ENCODE measurements around the gene RCAN2. TPM values are rescaled to one million over a fixed set of nuclear protein-coding genes. Genes with fewer than 3 reads are reported as not detected.

RCAN2 gene
- total and polyA plus RNA-seq, 4 experiments from 2014 or later: 0.06 to 0.21 TPM; not detected in 2

GRCh38 chr6:46521464-46521971, 30.3 kb upstream of the RCAN2 start:
- Mint-ChIP-seq H3K9me3 (peaks cover 0 to 3% (median 0%) of the 10 kb centered on the region in 8 donors), H3K36me3 (no peaks in the 10 kb centered on the region), H3K4me3 (no peak overlapping the region), H3K4me1 (no peaks in the 10 kb centered on the region), H3K27me3 (peaks cover 5 to 6% of the 10 kb centered on the region in 2 donors), H3K27ac (no peak overlapping the region)
- Histone ChIP-seq H3K9me3 (ENCODE audit: control insufficient read depth in 1 of 2, low read length in 2 of 2) (no peaks in the 10 kb centered on the region), H3K27ac (ENCODE audit: low read depth, low read length) (no peak overlapping the region), H3K4me3 (ENCODE audit: low read length in 2 of 2) (no peak overlapping the region), H3K27me3 (ENCODE audit: insufficient read depth, low read length) (no peaks in the 10 kb centered on the region), H3K36me3 (ENCODE audit: insufficient read depth, low read length) (no peaks in the 10 kb centered on the region), H3K4me1 (ENCODE audit: insufficient read depth, low read length) (no peaks in the 10 kb centered on the region)
- CTCF ChIA-PET (ENCODE audit: partially characterized antibody): interaction anchor here (1.3 kb wide), 1 partner anchor 9 kb away, joined by 3 read pairs; no protein-coding TSS in a partner anchor
- DNase-seq: no peak
- intact Hi-C loops (cut with micrococcal nuclease): no loop called here
- POLR2A ChIA-PET (ENCODE audit: partially characterized antibody): no interaction called here

GRCh38 chr6:46517202-46517601, 26.0 kb upstream of the RCAN2 start:
- H3K27ac Mint-ChIP-seq: no peak overlapping the region
- no peaks in the 10 kb centered on the region for H3K9me3 ChIP-seq (ENCODE audit: control insufficient read depth in 1 of 2, low read length in 2 of 2)
- H3K36me3 Mint-ChIP-seq: no peaks in the 10 kb centered on the region
- H3K4me3 ChIP-seq (ENCODE audit: low read length in 2 of 2): no peak overlapping the region
- H3K4me1 ChIP-seq (ENCODE audit: insufficient read depth, low read length): no peaks in the 10 kb centered on the region
- no peaks in the 10 kb centered on the region for H3K36me3 ChIP-seq (ENCODE audit: insufficient read depth, low read length)
- ChIA-PET CTCF (ENCODE audit: partially characterized antibody) (no interaction called here), POLR2A (ENCODE audit: partially characterized antibody) (no interaction called here)
- no peak overlapping the region for H3K27ac ChIP-seq (ENCODE audit: low read depth, low read length)
- H3K27me3 Mint-ChIP-seq: peaks cover 1 to 7% of the 10 kb centered on the region in 2 donors
- H3K4me1 Mint-ChIP-seq: no peaks in the 10 kb centered on the region
- DNase-seq: no peak
- no peak overlapping the region for H3K4me3 Mint-ChIP-seq
- no peaks in the 10 kb centered on the region for H3K27me3 ChIP-seq (ENCODE audit: insufficient read depth, low read length)
- intact Hi-C loops (cut with micrococcal nuclease): no loop called here
- H3K9me3 Mint-ChIP-seq: no peaks in the 10 kb centered on the region

DNA sequence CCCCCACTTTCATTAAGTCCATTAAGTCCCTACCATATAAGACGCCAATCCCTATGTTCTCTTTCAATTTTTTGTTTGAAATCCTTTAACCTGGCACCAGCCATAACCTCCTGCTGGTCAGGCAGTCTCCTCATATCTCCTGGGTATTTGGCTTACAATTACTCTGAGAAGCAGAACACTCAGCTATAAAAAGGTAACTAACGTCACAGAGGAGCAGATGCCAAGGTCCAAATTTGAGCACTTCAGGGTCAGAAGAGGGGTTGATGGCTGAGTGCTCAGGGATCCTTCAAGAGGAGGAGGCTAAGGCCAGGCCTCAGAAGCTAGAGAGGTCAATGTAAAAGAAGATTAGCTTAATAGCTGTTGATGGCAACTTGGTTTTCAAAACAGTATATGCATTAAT, 22.3 kb upstream of the RCAN2 start:
- Histone ChIP-seq H3K4me1 (ENCODE audit: insufficient read depth, low read length) (no peaks in the 10 kb centered on the region), H3K4me3 (ENCODE audit: low read length in 2 of 2) (no peak overlapping the region), H3K27me3 (ENCODE audit: insufficient read depth, low read length) (no peaks in the 10 kb centered on the region), H3K36me3 (ENCODE audit: insufficient read depth, low read length) (no peaks in the 10 kb centered on the region), H3K27ac (ENCODE audit: low read depth, low read length) (no peak overlapping the region), H3K9me3 (ENCODE audit: control insufficient read depth in 1 of 2, low read length in 2 of 2) (no peaks in the 10 kb centered on the region)
- no peak for DNase-seq
- intact Hi-C loops (cut with micrococcal nuclease): no loop called here
- ChIA-PET POLR2A (ENCODE audit: partially characterized antibody) (no interaction called here), CTCF (ENCODE audit: partially characterized antibody) (interaction anchor here (0.6 kb wide), 1 partner anchor 12 kb away, joined by 3 read pairs; no protein-coding TSS in a partner anchor)
- no peaks in the 10 kb centered on the region for H3K4me1 Mint-ChIP-seq
- peaks cover 3 to 7% of the 10 kb centered on the region in 2 donors for H3K27me3 Mint-ChIP-seq
- H3K27ac Mint-ChIP-seq: no peak overlapping the region
- no peaks in the 10 kb centered on the region for H3K9me3 Mint-ChIP-seq
- no peaks in the 10 kb centered on the region for H3K36me3 Mint-ChIP-seq
- no peak overlapping the region for H3K4me3 Mint-ChIP-seq

- no peaks in the 10 kb centered on the region for H3K27me3 ChIP-seq (ENCODE audit: insufficient read depth, low read length)
- POLR2A ChIA-PET (ENCODE audit: partially characterized antibody): no interaction called here
- H3K9me3 ChIP-seq (ENCODE audit: control insufficient read depth in 1 of 2, low read length in 2 of 2): no peaks in the 10 kb centered on the region
- DNase-seq: no peak
- Mint-ChIP-seq H3K36me3 (no peaks in the 10 kb centered on the region), H3K27ac (no peak overlapping the region), H3K9me3 (no peaks in the 10 kb centered on the region), H3K4me1 (no peaks in the 10 kb centered on the region), H3K27me3 (peaks cover 3 to 10% of the 10 kb centered on the region in 2 donors), H3K4me3 (no peak overlapping the region)
- no peak overlapping the region for H3K27ac ChIP-seq (ENCODE audit: low read depth, low read length)
- intact Hi-C loops (cut with micrococcal nuclease): no loop called here
- H3K4me1 ChIP-seq (ENCODE audit: insufficient read depth, low read length): no peaks in the 10 kb centered on the region
- H3K36me3 ChIP-seq (ENCODE audit: insufficient read depth, low read length): no peaks in the 10 kb centered on the region
- no peak overlapping the region for H3K4me3 ChIP-seq (ENCODE audit: low read length in 2 of 2)
- CTCF ChIA-PET (ENCODE audit: partially characterized antibody): no interaction called here
Measured at GRCh38 chr6:46511320-46511719, 20.1 kb upstream of the RCAN2 start.

DNA sequence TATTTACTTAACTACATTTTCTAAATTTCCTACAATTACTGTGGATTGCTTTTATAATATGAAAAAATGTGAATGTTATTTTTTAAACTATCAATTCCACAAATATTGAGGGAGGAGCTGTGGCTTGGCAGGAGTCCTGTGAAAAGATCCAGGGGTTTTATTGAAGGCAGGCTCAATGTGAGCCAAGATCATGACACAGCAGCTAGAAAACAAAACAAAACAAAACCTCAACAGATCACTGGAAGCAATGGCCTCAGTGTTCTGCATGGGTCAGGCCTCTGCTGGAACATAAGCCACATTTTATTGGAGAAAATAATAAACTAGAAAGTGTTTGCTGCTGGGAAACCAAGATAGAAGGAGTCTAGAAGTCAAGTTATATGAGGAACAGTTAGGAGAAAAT, 19.4 kb upstream of the RCAN2 start:
- no peak for DNase-seq
- H3K36me3 ChIP-seq (ENCODE audit: insufficient read depth, low read length): no peaks in the 10 kb centered on the region
- H3K36me3 Mint-ChIP-seq: no peaks in the 10 kb centered on the region
- CTCF ChIA-PET (ENCODE audit: partially characterized antibody): interaction anchor here (1.4 kb wide), 1 partner anchor 11 kb away, joined by 3 read pairs; no protein-coding TSS in a partner anchor
- peaks cover 3 to 9% of the 10 kb centered on the region in 2 donors for H3K27me3 Mint-ChIP-seq
- no peak overlapping the region for H3K27ac Mint-ChIP-seq
- H3K4me1 ChIP-seq (ENCODE audit: insufficient read depth, low read length): no peaks in the 10 kb centered on the region
- H3K4me3 ChIP-seq (ENCODE audit: low read length in 2 of 2): no peak overlapping the region
- no peak overlapping the region for H3K4me3 Mint-ChIP-seq
- no peaks in the 10 kb centered on the region for H3K9me3 ChIP-seq (ENCODE audit: control insufficient read depth in 1 of 2, low read length in 2 of 2)
- no peaks in the 10 kb centered on the region for H3K27me3 ChIP-seq (ENCODE audit: insufficient read depth, low read length)
- H3K27ac ChIP-seq (ENCODE audit: low read depth, low read length): no peak overlapping the region
- POLR2A ChIA-PET (ENCODE audit: partially characterized antibody): no interaction called here
- intact Hi-C loops (cut with micrococcal nuclease): no loop called here
- no peaks in the 10 kb centered on the region for H3K4me1 Mint-ChIP-seq
- H3K9me3 Mint-ChIP-seq: no peaks in the 10 kb centered on the region

DNA sequence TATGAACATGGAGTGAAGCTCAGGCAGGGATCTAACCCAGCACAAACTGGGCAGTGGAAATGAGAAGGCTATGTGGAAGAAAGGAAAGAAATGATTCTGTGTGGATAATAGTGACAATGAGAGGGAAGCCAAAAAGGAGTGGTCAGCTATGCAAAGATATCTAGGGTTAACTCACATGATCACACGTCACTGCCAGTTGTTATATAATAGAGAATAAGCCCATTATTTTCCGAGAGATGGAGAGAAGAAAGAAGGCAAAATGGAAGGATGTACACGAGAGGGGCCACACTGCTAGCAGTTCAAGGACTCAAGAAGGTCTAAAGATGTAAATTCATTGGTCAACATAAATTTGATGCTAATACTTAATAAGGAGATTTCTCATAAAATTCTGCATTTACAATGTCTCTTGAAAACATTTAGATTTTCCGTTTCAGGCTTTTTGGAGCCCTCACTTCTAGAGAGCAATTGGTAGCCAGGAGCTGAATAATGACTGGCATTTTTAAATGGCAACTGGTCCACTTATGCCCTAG, 18.8 kb upstream of the RCAN2 start:
- no peaks in the 10 kb centered on the region for H3K9me3 ChIP-seq (ENCODE audit: control insufficient read depth in 1 of 2, low read length in 2 of 2)
- H3K27ac Mint-ChIP-seq: no peak overlapping the region
- no peaks in the 10 kb centered on the region for H3K4me1 Mint-ChIP-seq
- no peaks in the 10 kb centered on the region for H3K9me3 Mint-ChIP-seq
- H3K4me1 ChIP-seq (ENCODE audit: insufficient read depth, low read length): no peaks in the 10 kb centered on the region
- peaks cover 2 to 8% of the 10 kb centered on the region in 2 donors for H3K27me3 Mint-ChIP-seq
- CTCF ChIA-PET (ENCODE audit: partially characterized antibody): interaction anchor here (1.4 kb wide), 1 partner anchor 10 kb away, joined by 3 read pairs; no protein-coding TSS in a partner anchor
- no peaks in the 10 kb centered on the region for H3K36me3 ChIP-seq (ENCODE audit: insufficient read depth, low read length)
- no peak overlapping the region for H3K4me3 Mint-ChIP-seq
- H3K36me3 Mint-ChIP-seq: no peaks in the 10 kb centered on the region
- no peak for DNase-seq
- no peak overlapping the region for H3K4me3 ChIP-seq (ENCODE audit: low read length in 2 of 2)
- no peak overlapping the region for H3K27ac ChIP-seq (ENCODE audit: low read depth, low read length)
- POLR2A ChIA-PET (ENCODE audit: partially characterized antibody): no interaction called here
- intact Hi-C loops (cut with micrococcal nuclease): no loop called here
- no peaks in the 10 kb centered on the region for H3K27me3 ChIP-seq (ENCODE audit: insufficient read depth, low read length)

DNA sequence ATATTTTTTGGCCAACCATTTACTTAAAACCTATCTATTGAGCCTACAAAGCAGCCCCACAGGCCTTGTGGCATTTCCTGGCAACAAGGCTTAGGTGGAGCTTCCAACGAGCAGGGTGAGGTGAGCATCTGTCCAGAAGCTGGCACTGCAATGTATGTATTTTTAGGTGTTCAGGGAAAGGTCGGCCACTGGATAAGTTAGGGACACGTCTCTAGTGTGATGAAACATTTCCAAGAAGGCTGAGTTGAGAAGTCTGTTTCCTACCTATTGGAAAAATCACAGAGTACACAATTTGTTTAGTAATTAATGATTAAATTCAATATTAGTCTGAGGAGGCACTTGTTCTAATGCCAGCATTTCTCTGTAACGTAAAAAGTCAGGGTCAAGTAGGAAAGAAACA, 17.8 kb upstream of the RCAN2 start:
- no peak overlapping the region for H3K4me3 Mint-ChIP-seq
- CTCF ChIA-PET (ENCODE audit: partially characterized antibody): no interaction called here

More for the DNA sequence above, 17.8 kb upstream of the RCAN2 start:
- Histone ChIP-seq H3K4me1 (ENCODE audit: insufficient read depth, low read length) (no peaks in the 10 kb centered on the region), H3K4me3 (ENCODE audit: low read length in 2 of 2) (no peak overlapping the region), H3K9me3 (ENCODE audit: control insufficient read depth in 1 of 2, low read length in 2 of 2) (no peaks in the 10 kb centered on the region), H3K27me3 (ENCODE audit: insufficient read depth, low read length) (no peaks in the 10 kb centered on the region), H3K36me3 (ENCODE audit: insufficient read depth, low read length) (no peaks in the 10 kb centered on the region), H3K27ac (ENCODE audit: low read depth, low read length) (no peak overlapping the region)
- H3K27me3 Mint-ChIP-seq: peaks cover 2 to 8% of the 10 kb centered on the region in 2 donors
- H3K9me3 Mint-ChIP-seq: no peaks in the 10 kb centered on the region
- no peaks in the 10 kb centered on the region for H3K4me1 Mint-ChIP-seq
- intact Hi-C loops (cut with micrococcal nuclease): no loop called here
- no peak for DNase-seq
- no peaks in the 10 kb centered on the region for H3K36me3 Mint-ChIP-seq
- no peak overlapping the region for H3K27ac Mint-ChIP-seq
- POLR2A ChIA-PET (ENCODE audit: partially characterized antibody): no interaction called here

Data from CD4-positive, alpha-beta memory T cell (primary cell).